H4 (cell line): Measurements from ENCODE around the gene DCLK3. TPM values are rescaled to one million over a fixed set of nuclear protein-coding genes. Genes with fewer than 3 reads are reported as not detected.

ENCODE experiments used
- DNase-seq: peaks from one replicate; pipeline ENCODE4 v3.0.0-alpha.2; 2015; ENCODE audit warnings: low spot score
- total RNA-seq: library from RNA; depleted of rRNA; stranded (reverse); fragments of >200 nt; shearing (Covaris generic); gene quantifications from 2 replicates; pipeline ENCODE4 v1.2.3, GENCODE V29; 2014

Gene DCLK3
- total RNA-seq, 1 experiment from 2014 or later: not detected

DNA sequence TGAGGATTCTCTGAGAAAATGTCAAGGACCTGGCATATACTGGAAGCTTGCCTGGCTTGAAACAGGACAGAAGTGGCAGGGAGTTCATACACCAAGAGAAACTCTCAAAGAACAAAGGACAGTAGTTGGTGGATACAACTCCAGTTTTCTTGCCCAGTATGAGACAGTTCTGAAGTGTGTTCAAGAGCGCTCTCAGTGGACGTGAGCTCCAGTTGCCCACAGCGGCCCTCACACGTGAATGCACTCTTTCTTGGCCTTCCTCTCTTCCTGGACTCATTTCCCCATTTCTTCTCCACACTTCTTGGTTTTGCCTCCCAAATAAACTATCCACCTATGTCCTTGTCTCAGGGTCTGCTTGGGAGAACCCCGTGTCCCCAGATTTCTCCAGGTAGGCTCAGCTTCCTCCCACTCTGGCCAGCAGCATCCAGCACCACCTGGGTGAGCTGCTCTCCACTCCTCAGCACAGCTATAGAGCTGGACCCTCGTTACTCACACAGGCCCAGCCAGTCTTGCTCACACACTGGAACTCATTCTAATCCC lies 54.5 kb downstream of the DCLK3 start:
- DNase-seq: no peak

DNA sequence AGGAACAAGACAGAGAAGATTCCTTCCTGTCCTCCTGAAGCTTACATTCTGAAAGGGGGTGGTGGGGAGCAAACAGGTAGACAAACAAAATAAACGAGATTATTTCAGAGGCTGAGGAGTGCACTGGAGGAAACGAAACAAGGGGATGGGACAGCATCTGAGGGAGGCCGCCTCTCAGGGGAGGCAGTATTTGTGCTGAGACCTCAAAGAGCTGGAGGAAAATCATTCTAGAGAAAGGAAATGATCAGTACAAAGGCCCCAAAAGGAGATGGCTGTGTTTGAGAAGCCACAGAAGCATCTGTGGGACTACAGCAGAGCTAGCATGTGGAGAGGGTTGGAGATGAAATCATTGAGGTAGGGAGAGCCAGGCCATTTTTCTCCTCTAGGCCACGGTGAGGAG lies 55.1 kb downstream of the DCLK3 start:
- no peak for DNase-seq

DNA sequence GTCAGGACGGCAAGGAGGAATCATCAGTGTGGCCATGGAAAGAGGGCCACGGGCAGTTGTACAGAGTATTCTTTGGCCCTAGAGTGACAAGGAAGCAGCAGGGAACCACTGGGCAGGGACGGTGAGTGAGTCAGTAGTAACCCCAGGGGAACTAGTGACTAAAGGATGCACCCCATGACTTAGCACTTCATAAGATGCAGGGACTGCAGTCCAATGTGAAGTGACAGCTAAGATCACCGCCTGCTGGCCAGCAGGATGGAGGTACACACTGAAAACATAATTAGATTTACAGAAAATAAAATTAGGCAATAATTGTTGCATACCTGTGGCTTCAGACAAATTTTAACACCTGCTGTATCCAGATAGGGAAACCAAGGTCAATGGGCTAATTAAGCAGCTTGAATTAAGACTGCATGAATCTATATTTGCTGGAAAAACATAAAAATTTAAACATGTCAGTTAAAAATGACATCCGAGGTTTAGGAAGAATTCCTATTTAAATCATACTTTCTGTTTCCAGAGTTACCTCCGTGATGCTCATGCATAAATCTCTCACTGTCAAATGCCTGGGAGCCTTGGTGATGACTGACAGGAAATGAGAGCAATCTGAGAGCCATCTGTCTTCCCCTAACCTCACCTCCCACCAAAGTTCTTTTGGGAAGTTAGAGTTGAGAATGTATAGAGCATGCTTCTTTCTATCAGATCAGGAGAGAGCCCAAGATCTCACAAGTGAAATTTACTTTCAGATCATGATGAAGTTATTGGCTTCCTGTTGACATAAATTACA lies 56.5 kb downstream of the DCLK3 start:
- peak; percentile 60 for DNase-seq

DNA sequence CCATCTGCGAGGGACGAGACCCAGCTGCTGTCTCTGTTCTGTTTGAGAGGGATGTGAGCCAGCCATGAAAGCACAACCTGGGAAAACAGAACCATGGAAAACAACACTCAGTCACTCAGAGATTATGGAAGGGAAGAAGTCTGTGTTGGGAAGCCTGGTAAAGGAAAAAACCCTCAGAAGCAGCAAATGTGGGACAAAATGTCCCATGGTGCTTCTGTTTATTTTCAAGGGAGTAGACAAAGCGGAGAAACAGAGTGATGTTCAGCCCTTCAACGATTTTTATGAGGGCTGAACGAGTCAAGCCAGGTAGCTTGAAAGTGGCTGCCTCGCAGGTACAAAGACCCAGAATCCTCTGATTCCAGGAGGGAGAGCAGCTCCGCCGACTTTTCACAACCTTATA lies 59.3 kb downstream of the DCLK3 start:
- DNase-seq: no peak

DNA sequence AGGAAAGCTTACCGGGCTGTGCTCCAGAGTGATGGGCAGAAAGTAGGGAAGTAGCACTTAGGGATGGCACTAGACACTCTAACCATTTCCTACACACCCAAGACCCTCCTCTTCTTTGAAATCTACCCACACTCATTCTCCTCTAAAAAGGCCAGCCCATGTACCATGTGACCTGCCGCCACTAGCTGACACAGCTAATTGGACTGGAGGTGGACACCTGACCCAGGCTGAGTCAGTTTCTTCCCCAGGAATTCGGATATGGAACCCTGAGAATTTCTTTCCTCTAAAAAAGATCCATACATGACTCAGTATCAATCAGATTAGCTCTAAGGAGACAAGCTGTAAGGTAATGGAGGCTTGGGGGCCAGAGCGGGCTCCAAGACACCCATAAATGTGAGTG lies 60.1 kb downstream of the DCLK3 start:
- DNase-seq: no peak

DNA sequence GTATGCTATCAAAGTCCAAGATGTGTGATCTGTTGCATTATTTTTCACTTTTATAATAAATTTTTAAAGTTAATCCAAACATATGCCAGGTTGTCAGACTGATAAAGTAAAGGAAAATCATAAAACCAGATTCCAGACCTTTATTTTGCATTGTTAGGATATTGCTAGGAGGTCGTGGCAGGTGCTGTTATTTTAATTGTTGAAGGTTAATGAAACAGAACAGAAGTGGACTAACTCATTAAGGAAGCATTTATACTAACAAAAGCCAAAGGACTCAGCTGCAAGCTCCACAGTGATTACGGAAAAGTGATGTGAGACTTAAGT lies 63.1 kb downstream of the DCLK3 start:
- no peak for DNase-seq

DNA sequence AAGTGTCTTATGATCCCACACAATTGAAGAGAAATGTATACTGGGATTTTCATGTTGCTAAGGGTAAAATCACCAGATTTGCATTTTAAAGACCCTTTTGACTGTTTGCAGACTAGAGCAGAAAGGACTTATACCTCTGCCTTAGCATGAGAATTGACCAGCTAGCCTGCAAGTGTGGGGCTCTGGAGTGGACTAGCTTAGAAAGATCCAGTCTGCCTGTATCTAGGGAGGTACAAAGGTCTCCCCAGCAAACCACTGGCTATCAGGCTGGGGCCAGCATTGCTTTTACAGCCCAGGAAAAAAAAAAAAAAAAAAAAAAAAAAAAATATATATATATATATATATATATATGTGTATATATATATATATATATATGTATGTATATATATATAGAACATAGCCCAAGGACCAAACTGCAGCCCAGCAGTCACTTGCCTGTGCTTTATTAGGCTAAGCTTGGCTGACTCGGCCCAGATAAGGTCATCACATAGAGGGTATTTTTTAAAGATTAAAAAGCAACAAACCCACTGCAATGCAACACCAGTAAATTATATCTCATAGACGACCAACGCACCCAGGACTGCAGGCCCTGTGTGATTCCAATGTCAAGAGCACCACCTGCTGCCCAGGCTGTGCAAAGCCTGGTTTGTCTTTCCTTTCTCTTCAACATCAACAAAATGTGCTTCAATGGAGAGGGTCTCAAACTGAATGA lies 63.7 kb downstream of the DCLK3 start:
- peak; percentile 50 for DNase-seq

DNA sequence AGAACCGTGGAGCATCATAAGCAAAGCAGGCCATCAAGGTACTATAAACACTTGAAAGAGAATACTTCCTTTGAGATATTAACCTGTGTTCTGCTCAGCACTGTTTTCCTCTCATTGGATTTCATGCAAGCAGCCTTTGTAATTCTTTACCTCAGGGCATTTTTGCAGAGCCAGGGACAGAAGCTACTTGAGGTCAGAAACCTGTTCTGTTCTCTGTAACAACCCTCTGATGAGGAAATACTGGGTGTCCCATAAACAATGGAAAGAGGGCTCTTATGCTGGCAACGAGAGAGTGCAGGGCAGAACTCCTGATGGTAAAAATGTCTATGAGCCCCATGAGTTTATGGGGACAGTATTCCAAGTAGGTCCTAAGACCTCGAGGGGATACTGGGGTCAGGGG lies 66.0 kb downstream of the DCLK3 start:
- no peak for DNase-seq

DNA sequence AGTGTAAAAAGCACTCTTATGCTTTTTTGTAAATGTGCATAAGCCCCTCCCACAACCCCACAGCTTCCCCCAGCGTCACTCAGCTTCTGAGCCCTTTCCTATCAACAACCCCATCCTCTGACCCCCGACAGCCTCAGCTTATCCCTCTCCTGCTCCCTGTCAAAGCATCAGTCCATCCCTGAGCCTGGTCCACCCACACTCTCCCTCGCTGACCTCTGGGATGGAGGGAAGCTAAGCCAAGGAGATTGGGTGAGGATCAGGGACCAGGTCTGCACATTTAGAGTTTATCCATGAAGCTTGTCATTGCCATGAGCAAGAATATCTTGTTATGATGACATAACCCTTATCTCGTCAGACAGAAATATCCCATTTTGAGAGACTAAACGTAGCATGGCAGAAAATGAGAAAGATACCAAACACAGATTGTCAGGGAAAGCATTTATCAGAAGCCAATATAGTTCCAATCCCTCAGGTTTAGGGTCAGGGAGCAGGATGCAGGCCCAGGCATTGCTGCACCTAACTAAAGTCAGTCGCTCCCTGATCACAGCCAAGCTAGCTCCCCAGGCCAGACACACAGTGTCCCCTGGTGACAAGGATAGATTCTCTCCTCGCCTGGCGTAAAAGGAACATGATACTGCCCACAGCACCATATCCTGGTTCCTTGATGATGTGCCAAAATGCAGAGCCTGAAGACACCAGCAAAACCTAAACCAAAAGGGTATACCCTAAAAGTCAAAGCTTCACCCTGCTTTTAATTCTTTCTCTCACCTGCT lies 66.9 kb downstream of the DCLK3 start:
- no peak for DNase-seq

DNA sequence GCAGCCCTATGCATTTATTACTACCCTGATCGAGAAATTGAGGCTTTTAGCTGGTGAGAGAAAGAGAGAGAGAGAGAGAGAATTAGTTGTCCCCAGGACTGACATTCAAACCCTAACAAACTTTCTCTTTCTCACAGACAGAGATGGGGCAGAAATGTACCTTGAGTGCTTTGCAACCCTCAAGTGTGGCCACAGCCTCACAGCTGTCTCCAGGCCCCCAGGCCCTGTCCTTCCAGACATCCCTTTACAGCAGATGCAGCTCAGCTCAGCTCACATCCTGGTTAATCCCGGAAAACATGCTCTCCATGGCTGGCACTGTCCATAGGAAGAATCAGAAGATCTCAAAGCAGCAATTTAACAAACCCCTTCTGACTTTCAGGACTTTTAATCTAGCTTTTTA lies 67.6 kb downstream of the DCLK3 start:
- no peak for DNase-seq

DNA sequence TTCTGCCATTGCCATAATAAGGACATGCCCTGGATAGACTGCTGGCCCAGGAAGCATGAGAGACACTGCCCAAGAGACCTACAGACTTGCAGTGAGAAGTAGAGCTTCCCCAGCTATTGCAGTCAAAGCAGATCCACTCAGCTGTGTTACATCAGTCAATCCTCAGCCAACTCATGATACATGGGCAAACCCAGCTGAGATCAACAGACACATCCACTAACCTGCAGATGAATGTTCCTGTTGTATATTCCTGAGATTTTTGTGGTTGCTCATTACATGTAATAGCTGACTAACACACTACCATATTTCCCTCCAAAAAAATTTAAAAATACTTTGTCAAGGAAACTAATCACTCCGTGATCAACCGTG lies 68.6 kb downstream of the DCLK3 start:
- DNase-seq: no peak

DNA sequence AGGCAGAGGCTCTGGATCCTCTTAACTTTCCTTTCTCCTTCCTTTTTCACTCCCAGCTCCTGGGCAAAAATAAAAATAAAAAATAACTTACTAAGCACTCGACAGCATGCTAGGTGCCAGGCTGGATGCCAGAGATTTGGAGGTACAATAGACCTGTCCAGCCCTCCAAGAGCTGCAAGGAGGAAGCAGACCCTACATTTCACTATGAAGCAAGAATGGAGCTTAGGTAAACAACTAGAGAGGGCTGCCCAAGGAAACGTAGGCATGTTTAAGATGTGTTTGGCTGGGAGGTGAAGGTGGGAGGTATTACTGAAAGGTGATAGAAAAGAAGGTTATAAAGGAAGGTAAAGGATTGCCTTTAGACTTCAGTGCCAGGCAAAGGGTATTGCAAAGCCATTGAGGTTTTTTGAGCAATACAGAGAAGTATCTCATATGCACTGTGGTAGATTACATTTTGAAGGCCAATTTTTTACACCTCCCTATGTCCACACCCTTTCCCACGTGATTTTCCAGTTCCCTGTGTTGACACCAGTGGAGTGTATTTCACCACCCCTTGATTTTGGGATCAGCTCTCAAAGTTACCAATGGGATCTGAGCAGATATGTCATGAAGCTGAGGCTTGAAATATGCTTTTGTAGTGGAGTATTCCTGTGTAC lies 69.1 kb downstream of the DCLK3 start:
- DNase-seq: no peak

DNA sequence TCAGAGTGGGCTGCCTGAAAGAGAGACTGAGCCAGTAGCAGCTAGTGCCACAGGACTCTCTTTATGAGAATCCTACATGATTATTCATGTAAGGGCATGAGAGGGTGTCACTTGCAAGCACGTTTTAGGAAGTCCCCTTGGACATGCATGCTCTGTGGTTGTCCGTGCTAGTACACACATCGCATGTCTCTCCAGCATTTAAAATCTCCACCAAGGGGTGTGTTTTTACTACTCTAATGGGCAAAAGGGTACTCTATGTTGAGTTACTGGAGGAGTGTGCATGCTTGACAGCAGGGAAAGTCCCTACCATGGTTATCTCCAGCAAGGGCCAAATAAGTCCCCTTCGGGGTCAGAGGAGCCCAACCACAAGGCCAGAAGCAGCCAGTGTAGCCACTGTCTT lies 70.7 kb downstream of the DCLK3 start:
- no peak for DNase-seq

DNA sequence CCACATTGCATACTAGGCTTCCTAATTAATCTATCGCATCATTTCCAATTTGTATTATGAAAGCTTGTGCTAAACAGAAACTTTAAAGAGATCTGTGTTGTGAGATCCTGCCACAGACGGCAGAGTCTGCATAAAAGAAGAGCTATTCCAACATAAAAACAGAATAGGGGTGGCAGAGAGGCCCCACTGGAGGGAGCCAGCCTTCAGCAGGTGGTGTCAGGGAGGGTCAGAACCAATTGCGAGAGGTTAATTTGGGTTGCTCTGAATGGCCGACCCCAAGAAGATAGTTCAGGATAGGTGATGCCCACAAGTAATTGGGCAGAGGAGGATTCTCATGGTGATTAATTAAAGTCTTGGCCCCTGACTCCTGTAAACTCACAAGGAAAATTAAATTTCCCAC lies 74.8 kb downstream of the DCLK3 start:
- DNase-seq: no peak

DNA sequence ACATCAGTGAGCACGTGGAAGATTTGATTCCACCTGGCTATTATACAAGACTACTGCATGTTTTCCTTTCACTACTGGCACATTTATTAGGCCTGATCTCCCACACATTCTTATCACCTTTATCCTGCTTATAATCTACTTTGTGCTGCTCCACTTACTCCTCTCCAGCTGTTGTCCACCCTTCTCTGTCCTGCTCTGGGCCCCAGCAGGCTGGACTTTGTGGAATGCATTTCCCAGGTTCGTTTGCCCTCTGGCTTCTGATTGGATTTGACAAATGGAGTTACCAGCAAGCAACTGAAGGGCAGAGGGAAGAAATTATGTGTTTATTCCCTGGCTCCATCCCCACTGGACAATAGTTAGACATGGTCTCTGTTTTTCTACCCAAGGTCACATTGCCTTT lies 75.5 kb downstream of the DCLK3 start:
- DNase-seq: no peak

DNA sequence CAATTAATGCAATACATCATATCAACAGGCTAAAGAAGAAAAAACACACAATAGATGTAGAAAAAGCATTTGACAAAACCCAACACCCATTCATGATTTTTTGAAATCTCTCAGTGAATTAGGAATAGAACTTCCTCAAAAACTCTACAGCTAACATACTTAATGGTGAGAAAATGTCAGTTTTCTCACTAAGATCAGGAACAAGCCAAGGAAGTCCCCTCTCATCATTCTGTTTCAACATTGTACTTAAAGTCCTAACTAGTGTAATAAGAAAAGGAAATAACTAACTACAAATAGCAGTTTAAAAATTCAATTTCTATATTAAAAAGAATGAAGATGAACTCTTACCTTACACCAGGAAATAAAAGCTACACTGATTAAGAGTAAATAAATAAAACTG lies 77.8 kb downstream of the DCLK3 start:
- no peak for DNase-seq

DNA sequence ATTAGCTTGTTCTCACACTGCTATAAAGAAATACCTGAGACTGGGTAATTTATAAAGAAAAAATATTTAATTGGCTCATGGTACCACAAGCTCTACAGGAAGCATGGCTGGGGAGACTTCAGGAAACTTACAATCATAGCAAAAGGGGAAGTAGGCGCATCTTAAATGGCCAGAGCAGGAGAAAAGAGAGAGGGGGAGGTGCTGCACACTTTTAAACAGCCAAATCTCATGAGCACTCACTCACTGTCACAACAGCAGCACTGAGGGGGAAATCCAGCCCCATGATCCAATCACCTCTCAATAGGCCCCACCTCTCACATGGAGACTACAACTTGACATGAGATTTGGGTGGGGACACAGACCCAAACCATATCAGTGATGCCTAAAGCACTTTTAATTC lies 82.5 kb downstream of the DCLK3 start:
- DNase-seq: no peak

DNA sequence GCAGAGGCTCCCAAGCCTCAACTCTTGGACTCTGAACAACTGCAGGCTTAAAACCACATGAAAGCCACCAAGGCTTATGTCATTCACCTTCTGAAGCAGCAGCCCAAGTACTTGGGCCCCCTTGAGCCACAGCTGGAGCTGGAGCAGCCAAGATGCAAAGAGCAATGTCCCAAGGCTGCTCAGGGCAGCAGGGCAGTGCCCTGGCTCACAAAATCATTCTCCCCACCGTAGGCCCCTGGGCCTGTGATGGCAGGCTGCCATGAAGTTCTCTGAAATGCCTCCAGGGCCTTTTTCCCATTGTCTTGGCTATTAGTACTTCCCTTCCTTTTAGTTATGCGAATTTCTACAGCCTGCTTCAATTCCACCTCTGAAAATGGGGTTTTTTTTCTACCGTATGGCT lies 83.4 kb downstream of the DCLK3 start:
- no peak for DNase-seq

DNA sequence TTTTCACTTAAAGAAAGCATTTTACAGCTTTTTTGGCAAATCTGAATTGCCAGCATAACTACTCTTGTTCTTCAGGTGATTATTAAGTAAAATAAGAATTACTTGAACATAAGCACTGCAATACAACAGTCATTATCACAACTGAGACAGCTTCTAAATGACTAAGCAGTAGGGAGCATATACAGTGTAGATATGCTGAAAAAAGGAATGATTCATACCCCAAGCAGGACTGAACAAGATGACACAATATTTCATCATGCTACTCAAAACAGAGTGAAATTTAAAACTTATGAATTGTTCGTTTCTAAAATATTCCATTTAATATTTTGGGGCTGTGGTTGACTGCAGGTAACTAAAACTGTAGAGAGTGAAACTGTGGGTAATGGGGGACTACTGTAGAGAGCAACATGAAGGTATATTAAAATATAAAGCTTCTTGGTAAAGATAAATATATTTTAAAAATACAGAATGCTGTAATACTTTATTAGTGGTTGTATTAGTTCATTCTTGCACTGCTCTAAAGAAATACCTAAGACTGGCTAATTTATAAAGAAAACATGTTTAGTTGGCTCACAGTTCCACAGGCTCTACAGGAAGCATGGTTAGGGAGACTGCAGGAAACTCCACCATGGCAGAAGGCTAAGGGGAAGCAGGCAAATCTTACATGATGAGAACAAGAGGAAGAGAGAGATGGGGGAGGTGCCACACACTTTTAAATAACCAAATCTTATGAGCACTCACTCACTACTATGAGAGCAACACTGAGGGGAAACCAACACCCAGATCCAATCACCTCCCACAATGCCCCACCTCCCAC lies 84.8 kb downstream of the DCLK3 start:
- DNase-seq: no peak

DNA sequence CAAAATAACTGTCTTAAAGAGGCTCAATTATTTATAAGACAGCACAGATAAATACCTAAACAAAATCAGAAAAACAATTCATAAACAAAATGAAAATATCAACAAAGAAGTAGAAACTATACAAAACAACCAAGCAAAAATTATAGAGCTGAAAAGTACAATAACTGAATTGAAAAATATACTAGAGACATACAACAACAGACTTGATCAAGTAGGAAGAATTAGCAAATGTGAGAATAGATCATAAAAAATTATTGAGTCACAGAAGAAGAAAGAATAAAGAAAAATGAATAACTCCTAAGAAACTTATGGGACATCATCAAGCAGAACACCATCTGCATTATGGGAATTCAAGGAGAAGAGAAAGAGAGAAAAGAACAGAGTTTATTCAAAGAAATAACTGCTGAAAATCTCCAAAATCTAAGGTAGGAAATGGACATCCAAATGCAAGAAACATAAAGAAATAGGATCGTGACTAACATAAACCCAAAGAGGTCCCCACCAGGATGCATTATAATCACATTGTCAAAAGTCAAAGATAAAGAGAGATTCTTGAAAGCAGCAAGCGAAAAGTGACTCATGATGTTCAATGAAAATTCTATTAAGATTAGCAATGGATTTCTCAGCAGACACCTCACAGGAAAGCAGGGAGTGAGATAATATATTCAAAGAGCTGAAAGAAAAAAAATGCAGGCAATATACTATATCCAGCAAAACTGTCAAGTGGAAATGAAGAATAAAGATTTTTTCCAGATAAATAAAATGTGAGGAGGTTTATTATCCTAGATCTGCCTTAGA lies 85.9 kb downstream of the DCLK3 start:
- no peak for DNase-seq
